ENCODE data around the gene IDH2. TPM values are rescaled to one million over a fixed set of nuclear protein-coding genes. Genes with fewer than 3 reads are reported as not detected.
A peak's percentile ranks its signal among the peaks of the same experiment; 100 is the strongest.

IDH2 gene
- total RNA-seq, 2 experiments from 2014 or later, result 291 to 301 TPM

DNA sequence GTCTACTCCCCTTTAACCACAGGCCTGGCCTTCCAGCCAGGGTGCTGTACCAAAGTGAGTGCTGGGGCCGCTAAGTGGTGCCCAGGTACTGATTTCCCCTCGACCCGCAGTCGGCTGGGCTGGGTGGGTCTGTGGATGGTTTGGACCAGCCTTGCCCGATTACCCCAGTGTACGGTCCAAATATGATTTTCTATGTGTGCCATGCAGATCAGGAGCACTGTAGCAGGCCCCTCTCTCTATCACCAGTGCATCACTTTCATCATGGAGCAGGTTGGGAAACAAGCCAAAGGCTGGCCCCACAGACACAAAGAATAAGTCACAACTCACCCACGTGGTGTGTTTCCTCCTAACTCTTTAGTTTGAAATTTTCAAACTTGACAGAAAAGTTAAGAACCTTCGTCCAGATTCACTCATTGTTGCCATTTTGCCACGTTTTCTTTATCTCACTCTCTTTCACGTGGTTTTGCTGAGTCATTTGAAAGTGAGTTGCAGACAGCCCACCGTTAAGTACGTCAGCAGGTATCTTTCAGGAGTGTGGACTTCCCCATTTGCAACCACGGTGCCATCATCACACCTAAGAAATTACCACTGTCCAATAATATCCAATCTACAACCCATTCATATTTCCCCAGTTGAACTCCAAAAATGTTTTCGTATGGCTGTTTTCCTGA is 64.2 kb downstream of the IDH2 start:
- H3K4me1 Mint-ChIP-seq (ENCODE audit: low read depth), result peaks cover 74% of the 10 kb centered on the region
- CTCF ChIA-PET, result interaction anchor here (0.7 to 0.9 kb wide), 2 partner anchors 33 to 140 kb away, joined by 3 to 4 read pairs; no protein-coding TSS in a partner anchor

DNA sequence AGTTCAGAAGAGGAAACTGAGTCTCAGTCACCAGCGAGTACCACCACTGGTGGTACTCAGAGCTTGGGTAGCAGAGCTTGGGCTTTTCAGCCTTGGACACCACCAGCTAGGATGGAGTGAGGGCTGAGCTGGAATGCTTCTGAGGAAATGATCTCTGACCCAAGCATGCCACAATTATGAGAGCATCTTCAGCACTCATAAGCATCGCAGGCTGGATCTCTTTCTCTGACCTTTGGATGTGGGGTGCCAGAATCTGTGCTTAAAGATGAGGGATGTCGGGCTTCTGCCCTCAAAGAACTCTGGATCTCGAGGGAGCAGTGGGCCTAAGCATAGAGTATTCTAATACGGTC is 64.8 kb downstream of the IDH2 start:
- no peaks in the 10 kb centered on the region for H3K9me3 Mint-ChIP-seq (ENCODE audit: insufficient read depth)

More for the DNA sequence above, 64.2 kb downstream of the IDH2 start:
- POLR2A ChIA-PET, result no interaction called here
- Mint-ChIP-seq H3K27me3 (ENCODE audit: low read depth) (no peaks in the 10 kb centered on the region), H3K27ac (peak overlapping the region; percentile 64), H3K9me3 (ENCODE audit: insufficient read depth) (no peaks in the 10 kb centered on the region), H3K4me3 (no peak overlapping the region), H3K36me3 (ENCODE audit: low read depth) (peaks cover 6% of the 10 kb centered on the region)
- ATAC-seq (peak; percentile 43), DNase-seq (peak; percentile 53)

DNA sequence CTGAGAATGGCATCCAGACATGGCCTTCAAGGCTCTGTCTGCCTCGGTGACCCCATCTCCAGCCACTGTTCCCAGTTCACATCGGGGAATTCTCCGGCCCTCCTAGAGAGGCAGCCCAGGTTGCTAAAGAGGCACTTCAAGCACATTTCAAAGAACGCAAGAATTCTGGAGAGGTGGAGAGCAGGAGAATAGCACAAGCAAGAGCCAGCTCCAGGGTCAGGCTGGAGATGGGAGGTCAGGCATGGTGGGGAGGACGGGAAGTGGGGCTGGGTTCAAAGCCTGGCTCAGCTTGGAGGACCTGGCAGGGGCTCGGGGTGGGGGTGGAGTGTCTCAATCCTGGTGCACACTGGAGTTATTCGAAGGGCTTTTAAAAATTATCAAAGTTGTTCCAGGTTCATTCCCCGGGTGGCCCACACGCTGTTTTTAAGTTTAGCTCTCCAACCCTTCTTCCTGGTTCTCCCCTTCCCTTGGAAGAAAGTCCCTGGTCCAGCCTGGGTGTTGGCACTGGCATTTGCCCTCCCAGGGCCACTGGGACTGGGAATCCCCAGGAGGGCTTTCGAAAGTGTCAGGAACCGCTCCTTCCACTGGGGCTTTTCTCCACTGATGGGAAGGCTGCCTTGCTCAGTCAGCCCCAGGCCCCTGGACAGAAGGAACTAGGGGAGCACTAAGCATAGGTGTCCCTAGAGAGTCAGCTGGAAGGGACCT is 65.3 kb downstream of the IDH2 start:
- ATAC-seq (no peak), DNase-seq (no peak)
- no peaks in the 10 kb centered on the region for H3K27me3 Mint-ChIP-seq (ENCODE audit: low read depth)
- ChIA-PET CTCF (interaction anchor here (0.7 to 0.9 kb wide), 2 partner anchors 34 to 139 kb away, joined by 3 to 4 read pairs; no protein-coding TSS in a partner anchor), POLR2A (no interaction called here)
- no peaks in the 10 kb centered on the region for H3K9me3 Mint-ChIP-seq (ENCODE audit: insufficient read depth)
- H3K4me3 Mint-ChIP-seq, result no peak overlapping the region
- H3K27ac Mint-ChIP-seq, result peak overlapping the region; percentile 61
- peaks cover 8% of the 10 kb centered on the region for H3K36me3 Mint-ChIP-seq (ENCODE audit: low read depth)
- H3K4me1 Mint-ChIP-seq (ENCODE audit: low read depth), result peaks cover 85% of the 10 kb centered on the region

More for the DNA sequence above, 64.8 kb downstream of the IDH2 start:
- ATAC-seq (no peak), DNase-seq (no peak)
- no peak overlapping the region for H3K4me3 Mint-ChIP-seq
- no peaks in the 10 kb centered on the region for H3K27me3 Mint-ChIP-seq (ENCODE audit: low read depth)
- H3K27ac Mint-ChIP-seq, result no peak overlapping the region
- ChIA-PET CTCF (interaction anchor here (0.7 to 0.9 kb wide), 2 partner anchors 34 to 139 kb away, joined by 3 to 4 read pairs; no protein-coding TSS in a partner anchor), POLR2A (no interaction called here)
- peaks cover 80% of the 10 kb centered on the region for H3K4me1 Mint-ChIP-seq (ENCODE audit: low read depth)
- peaks cover 8% of the 10 kb centered on the region for H3K36me3 Mint-ChIP-seq (ENCODE audit: low read depth)

- Mint-ChIP-seq H3K4me3 (no peak overlapping the region), H3K9me3 (ENCODE audit: insufficient read depth) (no peaks in the 10 kb centered on the region), H3K27ac (peak overlapping the region; percentile 16), H3K4me1 (ENCODE audit: low read depth) (peaks cover 91% of the 10 kb centered on the region), H3K27me3 (ENCODE audit: low read depth) (no peaks in the 10 kb centered on the region), H3K36me3 (ENCODE audit: low read depth) (peaks cover 8% of the 10 kb centered on the region)
- ChIA-PET POLR2A (no interaction called here), CTCF (interaction anchor here (0.5 kb wide), 1 partner anchor 277 kb away, joined by 3 read pairs; no protein-coding TSS in a partner anchor)
- DNase-seq (no peak), ATAC-seq (no peak)
Observed at GRCh38 chr15:90036343-90036742, 65.9 kb downstream of the IDH2 start.

DNA sequence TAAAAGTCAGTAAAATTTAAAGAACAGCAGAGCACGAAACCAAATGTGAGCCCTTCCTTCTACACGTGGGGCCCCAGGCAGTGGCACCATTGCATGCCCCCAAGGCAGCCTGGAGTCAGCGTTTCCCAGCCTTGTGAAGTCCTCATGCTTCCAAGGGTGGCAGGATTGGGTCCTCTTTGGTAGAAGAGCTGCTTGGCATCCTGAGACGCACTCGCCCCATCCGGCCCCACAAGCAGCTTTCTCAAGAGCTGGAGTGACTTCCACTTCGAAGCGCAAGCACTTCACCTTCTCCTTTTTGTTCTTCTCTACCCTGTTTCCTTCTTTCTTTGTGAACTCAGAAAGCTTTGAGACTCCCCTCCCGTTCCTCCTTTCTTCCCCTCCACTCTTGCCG is 66.4 kb downstream of the IDH2 start:
- H3K4me1 Mint-ChIP-seq (ENCODE audit: low read depth), result peaks cover 93% of the 10 kb centered on the region
- peak overlapping the region; percentile 81 for H3K27ac Mint-ChIP-seq
- DNase-seq (no peak), ATAC-seq (no peak)
- H3K4me3 Mint-ChIP-seq, result no peak overlapping the region
- ChIA-PET POLR2A (no interaction called here), CTCF (interaction anchor here (0.5 kb wide), 1 partner anchor 276 kb away, joined by 3 read pairs; no protein-coding TSS in a partner anchor)
- H3K27me3 Mint-ChIP-seq (ENCODE audit: low read depth), result no peaks in the 10 kb centered on the region
- H3K9me3 Mint-ChIP-seq (ENCODE audit: insufficient read depth), result no peaks in the 10 kb centered on the region
- peaks cover 8% of the 10 kb centered on the region for H3K36me3 Mint-ChIP-seq (ENCODE audit: low read depth)

DNA sequence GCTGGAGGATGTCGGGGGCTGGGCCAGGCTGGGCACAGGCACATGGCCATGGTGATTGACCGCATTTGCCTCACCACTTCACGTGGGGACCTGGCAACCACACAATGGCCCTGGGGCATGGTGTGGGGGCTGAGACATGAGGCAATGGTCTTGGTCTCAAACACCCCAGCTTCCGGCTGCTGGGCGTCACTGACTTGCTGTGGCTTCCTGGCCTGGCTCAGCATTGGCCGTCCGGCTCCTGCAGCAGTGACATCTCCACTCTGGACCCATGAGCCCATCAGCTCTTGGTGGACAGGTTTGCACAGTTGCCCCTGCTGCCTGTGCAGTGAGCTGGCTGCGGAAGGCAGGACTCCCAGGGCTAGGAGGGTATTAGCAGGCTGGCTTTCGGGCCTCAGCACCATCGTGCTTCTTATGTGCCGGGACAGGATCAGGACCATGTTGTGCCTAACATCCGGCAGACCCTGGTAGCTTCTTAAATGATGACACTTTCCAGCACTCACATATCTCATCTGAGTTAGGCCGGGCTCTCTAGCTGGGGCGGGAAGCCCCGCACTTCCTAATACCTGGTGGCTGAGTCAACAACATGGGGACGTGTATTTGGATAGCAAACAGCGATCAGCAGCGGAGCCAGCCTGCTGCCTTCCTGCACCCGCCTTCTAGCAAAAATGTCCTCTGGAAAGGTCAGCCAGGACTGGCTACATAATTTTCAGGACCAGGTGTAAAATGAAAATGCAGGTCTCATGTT is 67.0 kb downstream of the IDH2 start:
- Mint-ChIP-seq H3K27ac (peak overlapping the region; percentile 81), H3K9me3 (ENCODE audit: insufficient read depth) (no peaks in the 10 kb centered on the region), H3K36me3 (ENCODE audit: low read depth) (peaks cover 9% of the 10 kb centered on the region), H3K4me3 (peak overlapping the region; percentile 48), H3K4me1 (ENCODE audit: low read depth) (peaks cover 92% of the 10 kb centered on the region), H3K27me3 (ENCODE audit: low read depth) (no peaks in the 10 kb centered on the region)
- ChIA-PET POLR2A (interaction anchor here (1.1 to 1.4 kb wide), 3 partner anchors 10 to 24 kb away, joined by 3 to 5 read pairs (median 5); no protein-coding TSS in a partner anchor), CTCF (interaction anchor here (1.2 to 2.8 kb wide), 3 partner anchors 27 to 137 kb away, joined by 3 to 19 read pairs (median 3); no protein-coding TSS in a partner anchor)
- no peak for DNase-seq
- ATAC-seq, result no peak

GRCh38 chr15:90033448-90033847 is 68.8 kb downstream of the IDH2 start:
- H3K4me1 Mint-ChIP-seq (ENCODE audit: low read depth), result peaks cover 84% of the 10 kb centered on the region
- POLR2A ChIA-PET, result interaction anchor here (1.4 to 1.5 kb wide), 2 partner anchors 20 to 34 kb away, joined by 3 to 4 read pairs; no protein-coding TSS in a partner anchor
- H3K27ac Mint-ChIP-seq, result peak overlapping the region; percentile 81
- peak overlapping the region; percentile 50 for H3K4me3 Mint-ChIP-seq
- CTCF ChIA-PET, result interaction anchor here (0.6 to 2.8 kb wide), 3 partner anchors 20 to 139 kb away, joined by 3 to 19 read pairs (median 7); partner anchors contain the start of gene AP3S2
- no peaks in the 10 kb centered on the region for H3K9me3 Mint-ChIP-seq (ENCODE audit: insufficient read depth)
- ATAC-seq, result no peak
- DNase-seq, result no peak
- no peaks in the 10 kb centered on the region for H3K27me3 Mint-ChIP-seq (ENCODE audit: low read depth)
- peaks cover 15% of the 10 kb centered on the region for H3K36me3 Mint-ChIP-seq (ENCODE audit: low read depth)

Other genes starting within 250 kb of the IDH2 start
- gene AP3S2, start 208.5 kb downstream of the IDH2 start, total RNA-seq, result 10 to 100 TPM; 24.7 to 25.5 TPM
- not detected for gene ARPIN, start 189.5 kb downstream of the IDH2 start, total RNA-seq
- 10 to 100 TPM; 22.7 to 24.9 TPM for gene ZNF710, start 101.1 kb downstream of the IDH2 start, total RNA-seq
- gene SEMA4B, start 98.9 kb upstream of the IDH2 start, total RNA-seq, result 10 to 100 TPM in 1 of 2 experiments, 1 to 10 TPM in 1; 8.6 to 11.2 TPM
- 100 to 1,000 TPM in 1 of 2 experiments, 10 to 100 TPM in 1; 92.4 to 102 TPM for gene CIB1, start 131.5 kb upstream of the IDH2 start, total RNA-seq
- gene GDPGP1, start 131.7 kb upstream of the IDH2 start, total RNA-seq, result 10 to 100 TPM; 10.0 to 12.1 TPM
- gene TTLL13, start 147.1 kb upstream of the IDH2 start, total RNA-seq, result 1 to 10 TPM in 1 of 2 experiments, not detected in 1; 1.3 TPM
- 10 to 100 TPM; 29.7 to 29.8 TPM for gene NGRN, start 163.2 kb upstream of the IDH2 start, total RNA-seq
- 1 to 10 TPM in 1 of 2 experiments, under 1 TPM in 1; 0.60 to 1.6 TPM for gene ZNF774, start 249.8 kb upstream of the IDH2 start, total RNA-seq

Measured in activated CD8-positive, alpha-beta T cell treated with anti-CD3 and anti-CD28 coated beads, Interleukin-2, amount 10 ng/mL, durations not matched to agents 7 days and 5 days (primary cell).